Endothelial cell of umbilical vein (primary cell): ENCODE data around the gene TMEM132A. TPM values are rescaled to one million over a fixed set of nuclear protein-coding genes. Genes with fewer than 3 reads are reported as not detected.

Source experiments
- BruUV-seq: library from RNA; stranded (reverse); fragments of 400-500 nt; replicated peaks from 2 replicates; lab custom pipeline; 2021; lab: Mats Ljungman, UMichigan
- CTCF ChIA-PET: fragments of 300-600, 350-600 bp; sonication (Branson Sonifier 250); formaldehyde crosslinking; loops from one replicate; lab custom pipeline; 2021; ENCODE audit warnings: antibody characterized with exemption, inconsistent platforms; lab: Charles Lee
- POLR2A ChIA-PET: fragments of 300-600, 350-600 bp; sonication (Branson Sonifier 250); formaldehyde crosslinking; loops from one replicate; lab custom pipeline; 2021; ENCODE audit warnings: antibody characterized with exemption, inconsistent platforms; lab: Charles Lee
- DNase-seq: peaks from one replicate; pipeline ENCODE4 v3.0.0-alpha.2; 2011; ENCODE audit warnings: low read depth, low spot score
- FAIRE-seq: peaks from 2 replicates; lab custom pipeline; 2011; peaks lifted over from hg19 to GRCh38; lab: Jason Lieb, UNC
- H2AFZ ChIP-seq: 2 replicates; pipeline ENCODE4 v1.6.0; 2012; ENCODE audit warnings: low read depth, low read length, control low read depth, inconsistent platforms
- H3K27ac ChIP-seq: 2 replicates; pipeline ENCODE4 v1.5.1; 2011; ENCODE audit warnings: low read depth, mild to moderate bottlenecking, control low read depth, low read length, moderate library complexity; ENCODE audit not compliant: insufficient read depth
- H3K27me3 ChIP-seq, 2 experiments: 2 replicates each; pipeline versions ENCODE4 v1.6.0 to v1.6.1; 2011; ENCODE audit warnings: low read length in 2 of 2, mixed read lengths in 1 of 2; ENCODE audit not compliant: control insufficient read depth in 2 of 2, insufficient read depth in 2 of 2
- H3K36me3 ChIP-seq, 2 experiments: 2 replicates in 1 of 2; 3 replicates in 1 of 2; pipeline ENCODE4 v1.5.1; 2011; ENCODE audit warnings: low read length in 2 of 2, mild to moderate bottlenecking in 1 of 2, moderate library complexity in 1 of 2; ENCODE audit not compliant: control insufficient read depth in 2 of 2, insufficient read depth in 2 of 2; ENCODE audit errors: extremely low read depth in 1 of 2
- H3K4me1 ChIP-seq: 3 replicates; pipeline ENCODE4 v1.5.1; 2011; ENCODE audit warnings: mild to moderate bottlenecking, low read length; ENCODE audit not compliant: control insufficient read depth, insufficient read depth; ENCODE audit errors: extremely low read depth
- H3K4me2 ChIP-seq: 2 replicates; pipeline ENCODE4 v1.6.1; 2011; ENCODE audit warnings: low read length, control low read depth, mixed read lengths; ENCODE audit not compliant: insufficient read depth
- H3K4me3 ChIP-seq, 3 experiments: fragments of 200-600 bp in 1 of 3; sonication (generic), shearing (Covaris generic) in 1 of 3; replicated peaks in 1 of 3; 2 replicates each; pipeline ENCODE4 v1.5.1; 2011 to 2016; ENCODE audit warnings: control low read depth in 3 of 3, low read length in 3 of 3, mild to moderate bottlenecking in 2 of 3, inconsistent platforms in 1 of 3, low read depth in 1 of 3, moderate library complexity in 1 of 3; ENCODE audit not compliant: insufficient read depth in 1 of 3
- H3K79me2 ChIP-seq: 2 replicates; pipeline ENCODE4 v1.6.0; 2012; ENCODE audit warnings: low read length, inconsistent platforms; ENCODE audit not compliant: control insufficient read depth, insufficient read depth
- H3K9ac ChIP-seq: replicated peaks from 2 replicates; pipeline ENCODE3; 2011; ENCODE audit warnings: low read length, control low read depth; ENCODE audit not compliant: insufficient read depth; ENCODE audit errors: extremely low read depth
- H3K9me1 ChIP-seq: replicated peaks from 3 replicates; pipeline ENCODE4 v1.6.0; 2011; ENCODE audit warnings: mild to moderate bottlenecking, low read length; ENCODE audit not compliant: control insufficient read depth, insufficient read depth; ENCODE audit errors: extremely low read depth
- H3K9me3 ChIP-seq: replicated peaks from 2 replicates; pipeline ENCODE4 v1.5.1; 2012; ENCODE audit warnings: low read length, inconsistent platforms; ENCODE audit not compliant: control insufficient read depth, insufficient read depth
- H4K20me1 ChIP-seq: replicated peaks from 2 replicates; pipeline ENCODE3; 2011; ENCODE audit warnings: mild to moderate bottlenecking, low read length; ENCODE audit not compliant: control insufficient read depth, insufficient read depth; ENCODE audit errors: extremely low read depth
- CTCF ChIP-seq, 2 donors: IDR thresholded peaks; 1 replicate in 1 of 2; 2 replicates in 1 of 2; pipeline ENCODE4 v1.5.1; 2011; ENCODE audit warnings: low read length in 2 of 2, mild to moderate bottlenecking in 2 of 2, moderate library complexity in 2 of 2, control low read depth in 1 of 2, inconsistent platforms in 1 of 2, low read depth in 1 of 2; ENCODE audit not compliant: insufficient read depth in 1 of 2; ENCODE audit errors: extremely low read depth in 1 of 2
- EZH2 ChIP-seq: IDR thresholded peaks from 2 replicates; pipeline ENCODE4 v1.6.1; 2012; ENCODE audit warnings: borderline replicate concordance, low read depth, mild to moderate bottlenecking, moderate library complexity, low read length, inconsistent platforms; ENCODE audit not compliant: severe bottlenecking
- FOS ChIP-seq: IDR thresholded peaks from 2 replicates; pipeline ENCODE4 v1.6.1; 2011; ENCODE audit warnings: mild to moderate bottlenecking, low read length, moderate library complexity, borderline replicate concordance; ENCODE audit not compliant: insufficient read depth
- GATA2 ChIP-seq: IDR thresholded peaks from 2 replicates; pipeline ENCODE4 v1.7.0; 2011; ENCODE audit warnings: low read depth, mild to moderate bottlenecking, moderate library complexity, mixed read lengths, low read length; ENCODE audit not compliant: insufficient read length, insufficient read depth
- JUN ChIP-seq: IDR thresholded peaks from 2 replicates; pipeline ENCODE4 v1.6.1; 2011; ENCODE audit warnings: borderline replicate concordance, low read depth; ENCODE audit not compliant: insufficient read length, insufficient read depth
- MAX ChIP-seq: IDR thresholded peaks from 2 replicates; pipeline ENCODE4 v1.6.1; 2011; ENCODE audit not compliant: insufficient read depth, insufficient read length
- MYC ChIP-seq: IDR thresholded peaks from one replicate; pipeline ENCODE4 v1.6.1; 2011; ENCODE audit warnings: mild to moderate bottlenecking, low read depth, low read length
- POLR2AphosphoS5 ChIP-seq: IDR thresholded peaks from 2 replicates; pipeline ENCODE4 v1.6.1; 2012; ENCODE audit warnings: low read depth, mild to moderate bottlenecking, control low read depth, low read length, moderate library complexity; ENCODE audit not compliant: insufficient read depth
- dilution Hi-C: fragments of 300-500 bp; cut with MboI; formaldehyde crosslinking; loops from one replicate; pipeline ENCODE4 v1.15.0; 2019; ENCODE audit warnings: low sequenced_read_pairs; ENCODE audit not compliant: extremely low pct_ligation_motif_present
- intact Hi-C: fragments of 100-400 bp; cut with micrococcal nuclease; formaldehyde crosslinking; loops from one replicate; pipeline ENCODE4 v1.10.0; 2022
- polyA plus RNA-seq, 4 experiments: library from polyadenylated mRNA; depleted of rRNA in 3 of 4; stranded (reverse) in 3 of 4; unstranded in 1 of 4; fragments of >200 nt; gene quantifications; 2 replicates each; pipeline versions ENCODE4 v1.2.1 to v1.2.3, GENCODE V29; 2011 to 2012; ENCODE audit warnings: missing spikeins in 1 of 4
- total RNA-seq: library from RNA; stranded (reverse); gene quantifications from 2 replicates; pipeline ENCODE4 v1.2.3, GENCODE V29; 2021

The TMEM132A gene
- total and polyA plus RNA-seq, 2 donors (not counting 3 experiments of a cell fraction or from before 2014, with no cell fraction given): 74.3 to 106 TPM

- POLR2A ChIA-PET: no interaction called here
- no peak overlapping the region for H2AFZ ChIP-seq
- H3K79me2 ChIP-seq: no peaks in the 10 kb centered on the region
- no peak overlapping the region for H3K4me2 ChIP-seq
- no peaks in the 10 kb centered on the region for H3K9me1 ChIP-seq
- intact Hi-C loops: no loop called here
- dilution Hi-C loops: no loop called here
- H3K9me3 ChIP-seq: no peaks in the 10 kb centered on the region
- H3K36me3 ChIP-seq: no peaks in the 10 kb centered on the region
- FAIRE-seq (no peak), DNase-seq (no peak)
- TF ChIP-seq MYC (no peak), EZH2 (no peak), POLR2AphosphoS5 (no peak), GATA2 (no peak), CTCF (IDR thresholded peaks at IDR 0.05; ENCODE audit: extremely low read depth in 1 of 2, insufficient read depth in 1 of 2, low read depth in 1 of 2, low read length in 2 of 2) (no peak), JUN (no peak), FOS (no peak), MAX (no peak)
- peaks cover 2 to 10% of the 10 kb centered on the region in 2 experiments for H3K27me3 ChIP-seq
- peaks cover 6% of the 10 kb centered on the region for H3K4me1 ChIP-seq
- no peaks in the 10 kb centered on the region for H4K20me1 ChIP-seq
- no peak overlapping the region for H3K4me3 ChIP-seq
- no peak overlapping the region for H3K9ac ChIP-seq
- BruUV-seq: no TSS peak
- CTCF ChIA-PET: interaction anchor here (1.2 kb wide), 1 partner anchor 16 kb away, joined by 3 read pairs; no protein-coding TSS in a partner anchor
- H3K27ac ChIP-seq: no peak overlapping the region
These were observed 22.5 kb downstream of the TMEM132A start for GRCh38 chr11:60946601-60947264.
